KMS-11 (cell line): ENCODE measurements around the gene PIAS4.

Source experiments
- H2AFZ ChIP-seq: fragments of 200-600 bp; sonication (generic); 2 replicates; pipeline ENCODE4 v1.6.1; 2016; ENCODE audit warnings: antibody characterized with exemption, mixed run types, low read depth
- H3K27ac ChIP-seq: fragments of 200-600 bp; sonication (generic); 2 replicates; pipeline ENCODE4 v1.6.1; 2016; ENCODE audit warnings: mild to moderate bottlenecking, mixed run types
- H3K27me3 ChIP-seq: fragments of 200-600 bp; sonication (generic); 2 replicates; pipeline ENCODE4 v1.6.1; 2017; ENCODE audit warnings: mild to moderate bottlenecking, low read depth, mixed run types, moderate library complexity; ENCODE audit not compliant: insufficient read depth
- H3K36me3 ChIP-seq: fragments of 200-600 bp; sonication (generic); 2 replicates; pipeline ENCODE4 v1.6.1; 2017; ENCODE audit warnings: mild to moderate bottlenecking, mixed run types; ENCODE audit not compliant: insufficient read depth
- H3K4me1 ChIP-seq: fragments of 200-600 bp; sonication (generic); 2 replicates; pipeline ENCODE4 v1.6.1; 2016; ENCODE audit warnings: mild to moderate bottlenecking, low read depth, mixed run types; ENCODE audit not compliant: poor library complexity, severe bottlenecking
- H3K4me2 ChIP-seq: fragments of 200-600 bp; sonication (generic); 2 replicates; pipeline ENCODE4 v1.7.0; 2016; ENCODE audit warnings: mild to moderate bottlenecking, mixed run types
- H3K4me3 ChIP-seq: fragments of 200-600 bp; sonication (generic); IDR thresholded peaks from 2 replicates; pipeline ENCODE4 v1.6.1; 2017; ENCODE audit warnings: low read depth, low read length, mixed read lengths; ENCODE audit not compliant: insufficient read depth
- H3K79me2 ChIP-seq: fragments of 200-600 bp; sonication (generic); 2 replicates; pipeline ENCODE4 v1.6.1; 2016; ENCODE audit warnings: low read depth, mixed run types; ENCODE audit not compliant: insufficient read depth
- H3K9ac ChIP-seq: fragments of 200-600 bp; sonication (generic); 2 replicates; pipeline ENCODE4 v1.6.1; 2016; ENCODE audit warnings: mild to moderate bottlenecking, mixed run types
- H4K20me1 ChIP-seq: fragments of 200-600 bp; sonication (generic); 2 replicates; pipeline ENCODE4 v1.6.1; 2016; ENCODE audit warnings: mild to moderate bottlenecking, mixed run types; ENCODE audit not compliant: insufficient read depth
- CTCF ChIP-seq: fragments of 200-600 bp; sonication (generic); conservative IDR thresholded peaks from 2 replicates; pipeline ENCODE4 v1.6.1; 2017; ENCODE audit warnings: low read depth, mild to moderate bottlenecking, antibody characterized with exemption, low read length, moderate library complexity, mixed read lengths

Gene PIAS4

GRCh38 chr19:4080473-4080872 lies 72.9 kb downstream of the PIAS4 start:
- Histone ChIP-seq H3K27me3 (no peaks in the 10 kb centered on the region), H3K4me1 (peaks cover 21% of the 10 kb centered on the region), H3K9ac (no peak overlapping the region), H3K4me2 (no peak overlapping the region), H3K4me3 (no peak overlapping the region), H3K27ac (no peak overlapping the region), H3K79me2 (no peaks in the 10 kb centered on the region), H3K36me3 (no peaks in the 10 kb centered on the region), H2AFZ (no peak overlapping the region), H4K20me1 (no peaks in the 10 kb centered on the region)
- no peak for TF ChIP-seq CTCF

- no peak overlapping the region for H3K4me3 ChIP-seq
- H3K27ac ChIP-seq, result no peak overlapping the region
- no peak overlapping the region for H2AFZ ChIP-seq
- H3K4me2 ChIP-seq, result no peak overlapping the region
- no peak overlapping the region for H3K9ac ChIP-seq
- no peaks in the 10 kb centered on the region for H4K20me1 ChIP-seq
- H3K36me3 ChIP-seq, result no peaks in the 10 kb centered on the region
- no peaks in the 10 kb centered on the region for H3K79me2 ChIP-seq
- TF ChIP-seq CTCF, result no peak
- peaks cover 21% of the 10 kb centered on the region for H3K4me1 ChIP-seq
- H3K27me3 ChIP-seq, result no peaks in the 10 kb centered on the region
These were observed 74.0 kb downstream of the PIAS4 start for GRCh38 chr19:4081441-4082129.

DNA sequence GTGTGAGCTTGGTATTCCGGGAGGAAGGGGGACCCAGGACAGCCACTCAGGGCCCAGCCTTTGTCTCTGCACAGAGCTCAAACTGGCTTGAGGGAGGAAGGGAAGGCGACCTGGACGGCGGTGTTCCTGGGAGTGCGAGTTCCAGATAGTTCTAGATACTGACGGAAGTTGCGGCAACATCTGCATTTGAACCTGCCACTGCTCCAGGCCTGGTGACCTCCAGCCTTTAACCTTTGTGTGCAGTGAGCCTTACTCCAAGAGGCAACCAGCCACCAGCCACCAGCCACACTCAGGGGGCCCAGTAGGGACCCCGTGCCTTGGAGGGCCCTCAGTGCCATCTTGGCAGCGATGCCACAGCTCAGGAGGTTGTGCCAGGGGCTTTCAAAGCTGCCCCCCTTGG lies 74.6 kb downstream of the PIAS4 start:
- H3K9ac ChIP-seq, result no peak overlapping the region
- no peak for TF ChIP-seq CTCF

GRCh38 chr19:4083677-4084546 lies 76.4 kb downstream of the PIAS4 start:
- TF ChIP-seq CTCF, result no peak
- H3K27ac ChIP-seq, result no peak overlapping the region
- no peaks in the 10 kb centered on the region for H4K20me1 ChIP-seq
- H3K9ac ChIP-seq, result no peak overlapping the region
- no peaks in the 10 kb centered on the region for H3K4me1 ChIP-seq
- no peaks in the 10 kb centered on the region for H3K79me2 ChIP-seq
- H3K27me3 ChIP-seq, result no peaks in the 10 kb centered on the region
- no peak overlapping the region for H3K4me2 ChIP-seq
- no peak overlapping the region for H3K4me3 ChIP-seq
- no peak overlapping the region for H2AFZ ChIP-seq
- no peaks in the 10 kb centered on the region for H3K36me3 ChIP-seq

More for the DNA sequence above, 74.6 kb downstream of the PIAS4 start:
- peaks cover 15% of the 10 kb centered on the region for H3K4me1 ChIP-seq
- H2AFZ ChIP-seq, result no peak overlapping the region
- H4K20me1 ChIP-seq, result no peaks in the 10 kb centered on the region
- no peaks in the 10 kb centered on the region for H3K36me3 ChIP-seq
- H3K27me3 ChIP-seq, result no peaks in the 10 kb centered on the region
- no peak overlapping the region for H3K4me3 ChIP-seq
- H3K4me2 ChIP-seq, result no peak overlapping the region
- H3K79me2 ChIP-seq, result no peaks in the 10 kb centered on the region
- H3K27ac ChIP-seq, result no peak overlapping the region
